ENCODE data around the gene TBC1D12.

The TBC1D12 gene

DNA sequence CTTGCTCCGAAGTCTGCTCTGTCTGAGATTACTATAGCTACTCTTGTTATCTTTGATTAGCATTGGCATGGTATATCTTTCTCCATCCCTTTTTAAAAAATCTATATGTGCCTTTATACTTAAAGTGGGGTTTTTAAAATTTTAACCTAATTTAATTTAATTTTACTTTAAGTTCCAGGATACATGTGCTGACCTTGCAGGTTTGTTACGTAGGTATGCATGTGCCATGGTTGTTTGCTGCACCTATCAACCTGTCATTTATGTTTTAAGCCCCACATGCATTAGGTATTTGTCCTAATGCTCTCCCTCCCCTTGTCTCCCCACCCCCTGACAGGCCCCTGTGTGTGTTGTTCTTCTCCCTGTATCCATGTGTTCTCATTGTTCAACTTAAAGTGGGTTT, 54.6 kb downstream of the TBC1D12 start:
- ChIA-PET POLR2A (no interaction called here), CTCF (interaction anchor here (1.4 to 5.1 kb wide), 3 partner anchors 12 to 18 kb away, joined by 5 to 44 read pairs (median 6); no protein-coding TSS in a partner anchor)
- no peak for TF ChIP-seq CTCF (IDR thresholded peaks at IDR 0.05; ENCODE audit: control extremely low read depth, extremely low read depth, low read depth, missing control alignments)
- no peak for DNase-seq (ENCODE audit: extremely low spot score)

GRCh38 chr10:94459385-94459784, 57.0 kb downstream of the TBC1D12 start:
- no peak for TF ChIP-seq CTCF (IDR thresholded peaks at IDR 0.05; ENCODE audit: control extremely low read depth, extremely low read depth, low read depth, missing control alignments)
- POLR2A ChIA-PET, result no interaction called here
- no peak for DNase-seq (ENCODE audit: extremely low spot score)
- CTCF ChIA-PET, result interaction anchor here (1.1 to 5.1 kb wide), 2 partner anchors 15 to 542 kb away, joined by 3 to 44 read pairs; no protein-coding TSS in a partner anchor

DNA sequence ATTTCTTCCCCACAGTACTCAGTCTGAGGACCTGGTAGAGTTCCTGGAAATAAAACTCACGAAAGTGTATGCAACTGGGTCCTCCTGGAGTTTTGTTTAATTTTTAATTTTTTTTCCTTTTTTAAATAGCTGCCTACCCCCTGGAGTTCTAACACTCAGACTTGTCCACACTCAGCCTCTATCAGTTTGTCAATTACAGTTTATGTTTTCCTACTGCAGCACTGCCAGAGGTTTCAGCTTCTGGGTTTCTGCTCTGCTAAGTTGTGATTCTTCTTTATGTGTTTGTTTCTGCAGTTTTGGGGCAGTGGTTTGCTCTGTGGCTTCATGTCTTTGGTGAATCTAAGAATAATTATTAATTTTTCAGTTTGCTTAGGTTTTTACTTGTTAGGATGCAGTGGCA, 59.2 kb downstream of the TBC1D12 start:
- no peak for DNase-seq (ENCODE audit: extremely low spot score)
- POLR2A ChIA-PET, result no interaction called here
- CTCF ChIA-PET, result no interaction called here
- TF ChIP-seq CTCF (IDR thresholded peaks at IDR 0.05; ENCODE audit: control extremely low read depth, extremely low read depth, low read depth, missing control alignments), result no peak

DNA sequence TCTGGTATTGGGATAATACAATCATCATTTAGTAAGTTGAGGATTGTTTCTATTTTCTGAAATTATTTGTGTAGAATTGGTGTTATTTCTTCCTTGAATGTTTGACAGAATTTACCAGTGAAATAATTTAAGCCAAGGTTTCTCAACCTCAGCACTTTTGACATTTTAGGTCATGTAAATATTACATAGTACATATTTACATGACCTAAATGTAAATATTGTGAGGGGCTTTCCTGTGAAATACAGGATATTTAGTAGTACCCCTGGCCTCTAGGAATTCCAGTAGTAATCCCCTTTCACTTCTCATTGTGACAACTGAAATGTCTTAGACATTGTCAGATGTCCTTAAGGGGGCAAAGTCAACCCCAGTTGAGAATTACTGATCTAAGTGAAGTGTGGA, 59.8 kb downstream of the TBC1D12 start:
- ChIA-PET POLR2A (no interaction called here), CTCF (no interaction called here)
- DNase-seq (ENCODE audit: extremely low spot score), result no peak
- TF ChIP-seq CTCF (IDR thresholded peaks at IDR 0.05; ENCODE audit: control extremely low read depth, extremely low read depth, low read depth, missing control alignments), result no peak

- ChIA-PET CTCF (interaction anchor here (1.2 kb wide), 1 partner anchor 10 kb away, joined by 3 read pairs; no protein-coding TSS in a partner anchor), POLR2A (no interaction called here)
Observed at GRCh38 chr10:94465684-94466083, 63.3 kb downstream of the TBC1D12 start.

DNA sequence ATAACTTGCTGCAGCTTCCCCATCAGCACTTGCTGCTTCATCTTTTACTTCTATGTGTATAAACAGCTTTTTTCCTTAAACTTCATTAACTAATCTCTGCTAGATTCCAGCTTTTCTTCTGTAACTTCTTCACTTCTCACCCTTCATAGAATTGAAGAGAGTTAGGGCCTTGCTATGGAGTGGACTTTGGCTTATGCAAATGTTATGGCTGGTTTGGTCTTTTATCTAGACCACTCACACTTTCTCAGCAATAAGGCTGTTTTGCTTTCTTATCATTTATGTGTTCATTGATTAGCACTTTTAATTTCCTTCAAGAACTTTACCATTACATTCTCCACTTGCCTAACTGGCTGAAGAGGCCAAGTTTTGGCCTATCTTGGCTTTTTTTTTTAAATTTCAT, 79.1 kb downstream of the TBC1D12 start:
- TF ChIP-seq CTCF (IDR thresholded peaks at IDR 0.05; ENCODE audit: control extremely low read depth, extremely low read depth, low read depth, missing control alignments), result no peak
- CTCF ChIA-PET, result interaction anchor here (0.7 kb wide), 1 partner anchor 37 kb away, joined by 3 read pairs; no protein-coding TSS in a partner anchor
- no peak for DNase-seq (ENCODE audit: extremely low spot score)
- POLR2A ChIA-PET, result no interaction called here

More at GRCh38 chr10:94465684-94466083, 63.3 kb downstream of the TBC1D12 start:
- DNase-seq (ENCODE audit: extremely low spot score), result no peak
- TF ChIP-seq CTCF (IDR thresholded peaks at IDR 0.05; ENCODE audit: control extremely low read depth, extremely low read depth, low read depth, missing control alignments), result no peak

DNA sequence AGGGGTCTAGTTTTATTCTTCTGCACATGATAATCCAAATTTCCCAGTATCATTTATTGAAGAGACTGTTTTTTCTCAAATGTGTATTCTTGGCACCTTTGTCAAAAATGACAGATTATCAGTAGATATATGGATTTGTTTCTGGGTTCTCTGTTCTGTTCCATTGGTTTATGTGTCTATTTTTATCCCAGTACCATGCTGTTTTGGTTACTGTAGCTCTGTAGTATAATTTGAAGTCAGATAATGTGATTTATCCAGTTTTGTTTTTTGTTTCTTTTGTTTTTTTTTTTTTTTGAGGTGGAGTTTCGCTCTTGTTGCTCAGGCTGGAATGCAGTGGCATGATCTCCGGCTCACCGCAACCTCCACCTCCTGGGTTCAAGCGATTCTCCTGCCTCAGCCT, 81.6 kb downstream of the TBC1D12 start:
- ChIA-PET CTCF (no interaction called here), POLR2A (no interaction called here)
- no peak for DNase-seq (ENCODE audit: extremely low spot score)
- no peak for TF ChIP-seq CTCF (IDR thresholded peaks at IDR 0.05; ENCODE audit: control extremely low read depth, extremely low read depth, low read depth, missing control alignments)

All from GM10248 (cell line).